Renal pelvis (tissue), 4 donors: Measurements from ENCODE around the gene NOS1AP. TPM values are rescaled to one million over a fixed set of nuclear protein-coding genes. Genes with fewer than 3 reads are reported as not detected.

Source experiments
- DNase-seq: peaks from one replicate; pipeline ENCODE4 v3.0.0-alpha.2; 2013
- polyA plus RNA-seq, 3 donors: library from polyadenylated mRNA; unstranded; fragments of 120-200 nt; gene quantifications; one replicate each; pipeline ENCODE4 v1.2.1, GENCODE V29; 2013; ENCODE audit not compliant: insufficient read length in 3 of 3

NOS1AP gene
- polyA plus RNA-seq, 3 donors, result 9.6 to 14.1 (median 10.0) TPM

- no peak for DNase-seq
These were observed 181.6 kb downstream of the NOS1AP start for GRCh38 chr1:162251102-162251501.

GRCh38 chr1:162252214-162252613 is 182.7 kb downstream of the NOS1AP start:
- DNase-seq, result no peak

DNA sequence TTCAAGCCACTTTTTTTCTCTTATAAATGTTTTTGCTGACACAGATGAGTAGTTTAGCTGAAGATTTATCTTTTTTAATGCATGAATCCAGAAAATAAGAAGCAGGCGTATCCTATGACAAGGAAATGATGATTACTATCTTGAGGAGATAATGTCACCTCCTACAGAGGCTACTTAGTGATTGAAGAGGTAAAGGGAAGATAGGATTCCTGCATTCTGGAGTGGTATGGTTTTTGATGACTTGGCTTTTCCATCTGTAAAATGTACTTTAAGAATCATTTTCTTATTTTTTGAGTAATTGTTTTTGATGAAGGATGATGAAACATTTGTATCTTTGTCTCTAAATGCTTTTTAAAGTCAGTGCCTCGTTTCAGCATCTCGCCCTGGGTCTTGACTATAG is 184.3 kb downstream of the NOS1AP start:
- no peak for DNase-seq

DNA sequence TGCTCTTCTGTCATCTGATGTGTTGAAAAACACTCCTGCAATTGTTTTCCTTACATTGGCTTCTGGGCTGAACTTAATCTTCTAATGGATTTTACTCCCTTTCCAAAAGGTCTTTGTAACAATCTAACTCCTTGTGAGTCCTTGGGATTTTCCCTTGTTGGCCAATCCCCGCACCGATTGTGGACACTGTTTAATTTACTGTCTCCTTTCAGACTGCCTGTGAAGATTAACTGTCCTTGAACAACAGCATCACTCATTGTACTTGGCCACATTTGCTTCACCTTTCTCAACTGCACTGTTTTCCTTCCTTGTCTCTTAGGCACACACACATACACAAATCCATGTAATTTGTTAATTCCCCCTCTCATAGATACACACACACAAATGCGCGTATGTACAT is 186.8 kb downstream of the NOS1AP start:
- no peak for DNase-seq

DNA sequence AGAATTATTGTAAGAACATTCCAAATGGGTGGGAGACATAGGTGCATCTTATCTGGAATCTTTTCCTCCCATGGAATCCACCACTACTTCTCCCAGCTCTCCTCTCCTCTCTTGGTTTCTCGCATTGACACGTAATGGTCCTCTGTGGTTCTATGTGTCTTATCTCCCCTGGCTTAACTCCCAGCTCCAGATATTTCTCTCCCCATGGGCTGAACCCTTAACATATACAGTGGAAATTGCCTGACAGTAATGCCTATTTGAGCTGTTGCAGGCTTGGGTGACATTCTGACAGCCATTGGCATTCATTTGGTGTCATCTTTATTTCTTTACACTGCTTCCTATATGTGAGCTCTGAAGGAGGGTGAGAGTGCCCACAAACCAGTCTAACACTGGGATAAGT is 188.9 kb downstream of the NOS1AP start:
- no peak for DNase-seq

DNA sequence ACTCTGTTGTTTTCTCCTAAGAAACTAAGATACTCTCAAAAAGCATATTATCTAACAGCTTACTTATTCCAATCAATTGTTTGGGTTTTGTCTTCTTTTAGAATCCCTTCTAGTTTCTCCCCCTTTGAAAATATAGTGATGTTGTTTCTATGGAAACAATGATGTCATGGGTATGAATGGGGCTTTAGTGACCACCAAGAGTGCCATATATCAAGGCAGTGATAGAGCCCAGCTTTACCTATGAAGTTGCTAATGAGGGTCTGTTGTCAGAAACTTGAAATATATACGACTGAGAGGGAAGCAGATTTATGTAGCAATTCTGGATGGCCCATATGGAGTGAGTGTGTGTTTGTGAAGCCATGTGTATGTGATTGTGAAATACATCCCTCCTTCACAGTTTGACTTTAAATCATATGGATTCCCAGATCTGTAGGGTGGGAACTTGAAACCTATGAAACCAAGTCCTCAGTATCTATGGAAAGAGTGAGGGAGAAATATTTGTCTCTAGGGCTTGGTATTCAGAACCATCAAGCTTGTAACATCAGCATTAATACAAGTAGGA is 190.5 kb downstream of the NOS1AP start:
- DNase-seq, result no peak

DNA sequence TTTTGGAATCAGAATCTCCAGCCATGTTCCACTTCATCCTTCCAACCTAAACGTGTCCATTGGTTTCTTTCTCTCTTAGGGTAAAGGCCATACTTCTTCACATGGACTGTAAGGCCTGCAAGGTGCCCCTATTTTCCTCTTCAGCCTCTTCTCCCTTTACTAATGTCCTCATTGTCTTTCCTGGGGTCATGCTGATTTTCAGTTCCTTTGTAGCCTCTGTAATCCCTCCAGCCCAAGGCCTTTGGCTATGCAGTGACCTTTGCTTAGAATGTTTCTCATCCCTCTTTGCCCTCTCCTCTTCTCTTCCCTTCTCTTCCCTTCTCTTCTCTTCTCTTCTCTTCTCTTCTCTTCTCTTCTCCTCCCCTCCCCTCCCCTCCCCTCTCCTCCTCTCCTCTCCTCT is 194.6 kb downstream of the NOS1AP start:
- DNase-seq, result no peak

DNA sequence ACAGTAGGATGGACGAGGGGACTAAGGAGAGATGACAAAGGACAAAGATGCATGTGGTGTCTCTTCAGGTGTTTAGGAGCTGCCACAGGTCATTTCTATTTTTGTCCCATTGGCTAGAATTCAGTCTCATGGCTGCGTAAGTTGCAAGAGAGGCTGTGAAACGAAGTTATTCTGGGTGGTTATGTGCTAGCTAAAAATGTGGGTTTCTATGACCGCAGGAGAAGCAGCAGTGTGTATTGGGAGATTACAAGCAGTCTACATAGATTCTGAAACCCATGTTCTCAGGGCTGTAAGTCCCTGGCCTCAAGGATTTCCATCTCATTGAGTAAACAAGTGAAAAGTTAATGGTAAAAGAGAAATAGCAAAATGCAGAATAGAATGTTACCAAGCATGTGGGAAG is 196.5 kb downstream of the NOS1AP start:
- DNase-seq, result no peak

GRCh38 chr1:162270016-162270770 is 200.7 kb downstream of the NOS1AP start:
- no peak for DNase-seq

- DNase-seq, result no peak
These were observed 202.5 kb downstream of the NOS1AP start for GRCh38 chr1:162271972-162272371.

DNA sequence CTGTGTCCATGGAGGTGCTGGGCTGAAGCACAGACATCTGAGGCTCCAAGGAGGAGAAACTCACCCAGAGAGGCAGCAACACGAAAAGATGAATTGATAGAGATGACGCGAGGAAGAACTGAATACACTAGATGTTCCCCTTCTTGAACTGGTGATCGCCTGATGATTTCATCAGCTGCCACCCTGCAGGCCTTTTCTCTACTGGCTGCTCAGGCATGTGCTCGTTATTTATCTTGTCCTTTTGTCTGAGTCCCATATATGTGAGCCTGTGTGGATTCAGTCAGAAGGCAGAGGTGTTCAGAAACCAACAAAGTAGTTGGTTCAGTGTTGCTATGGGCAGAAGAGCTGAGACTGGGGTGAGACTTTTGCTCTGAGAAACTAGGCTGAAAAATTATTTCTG is 202.9 kb downstream of the NOS1AP start:
- no peak for DNase-seq

DNA sequence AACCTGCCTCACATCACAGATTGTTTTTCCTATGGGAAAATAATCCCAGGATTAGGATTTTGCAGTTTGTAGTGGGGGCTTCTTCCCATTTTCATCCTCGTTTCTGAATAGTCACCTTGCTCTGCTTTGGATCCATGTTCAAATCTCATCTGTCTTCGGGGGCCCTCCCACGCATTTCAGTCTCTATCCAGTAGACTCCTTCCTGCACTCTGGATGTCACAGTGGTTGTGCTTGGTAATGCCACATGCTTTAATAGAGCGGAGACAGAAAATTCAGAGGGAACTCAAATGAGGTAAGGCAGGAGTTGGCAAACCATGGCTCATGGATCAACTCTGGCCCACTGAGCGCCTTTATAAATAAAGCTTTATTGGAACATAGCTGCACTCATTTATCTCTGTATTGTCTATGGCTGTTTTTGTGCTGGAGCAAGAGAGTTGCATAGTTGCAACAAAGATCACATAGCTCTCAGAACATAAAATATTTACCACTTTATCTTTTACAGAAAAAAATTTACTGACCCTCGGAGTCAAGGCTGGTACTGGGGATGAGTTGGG is 206.2 kb downstream of the NOS1AP start:
- DNase-seq, result no peak

- DNase-seq, result no peak
These were observed 207.0 kb downstream of the NOS1AP start for GRCh38 chr1:162276493-162276892.

DNA sequence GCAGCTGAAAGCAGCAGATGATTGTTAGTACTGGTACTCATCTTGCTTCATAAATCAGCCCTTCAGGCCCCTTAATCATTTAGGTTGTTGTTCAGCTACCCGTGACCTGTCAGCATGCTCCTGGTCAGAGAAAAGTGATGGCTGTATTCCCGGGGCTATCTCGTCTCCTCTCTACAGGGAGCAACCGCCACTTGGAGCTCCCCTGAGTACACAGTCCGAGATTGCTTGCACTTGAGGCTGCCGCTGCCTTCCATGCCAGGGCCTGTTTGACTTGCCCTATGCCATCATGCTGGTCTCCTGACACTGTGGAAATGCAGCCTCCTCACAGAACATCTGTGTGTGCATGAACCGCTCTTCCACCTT is 209.6 kb downstream of the NOS1AP start:
- peak; percentile 47 for DNase-seq

DNA sequence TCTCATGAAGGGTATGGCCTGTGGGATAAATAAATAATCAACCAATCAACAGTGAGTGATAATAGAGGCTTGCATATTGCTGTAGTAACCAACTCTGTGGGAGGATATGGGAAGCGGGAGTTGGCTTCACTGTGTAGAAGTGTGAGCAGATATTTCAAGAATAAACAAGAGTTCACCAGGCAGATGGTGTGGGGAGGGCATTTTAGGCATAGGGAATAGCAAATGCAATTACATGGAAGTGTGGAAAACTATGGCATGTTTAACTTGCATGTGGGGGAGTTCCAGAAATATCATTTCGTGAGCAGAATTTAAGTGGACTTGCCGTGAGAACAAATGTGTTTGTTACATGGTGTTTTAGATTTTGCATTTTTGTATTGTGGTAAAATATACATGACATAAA is 211.9 kb downstream of the NOS1AP start:
- no peak for DNase-seq

- DNase-seq, result no peak
These were observed 214.2 kb downstream of the NOS1AP start for GRCh38 chr1:162283657-162284056.

- no peak for DNase-seq
These were observed 214.9 kb downstream of the NOS1AP start for GRCh38 chr1:162284206-162284955.

DNA sequence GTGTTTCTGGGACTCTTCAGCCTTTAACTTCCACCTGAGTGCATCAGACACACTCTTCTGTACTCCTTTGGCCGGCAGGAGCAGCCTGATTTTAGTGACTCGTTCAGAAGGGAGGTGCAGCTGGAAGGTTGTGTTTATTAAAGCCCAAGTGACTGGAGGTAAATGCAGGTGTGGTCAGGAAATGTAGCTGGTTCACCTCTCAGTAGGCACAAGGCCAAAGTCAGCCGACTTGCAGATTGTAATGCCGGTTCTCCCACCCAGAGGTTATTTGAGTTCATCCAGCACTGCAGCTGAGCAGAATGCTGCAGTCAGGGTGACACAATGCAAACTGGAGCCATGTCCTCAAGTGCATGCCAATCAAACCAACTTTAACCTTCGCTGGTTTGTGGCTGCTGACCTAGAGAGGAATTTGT is 215.7 kb downstream of the NOS1AP start:
- DNase-seq, result peak; percentile 60

DNA sequence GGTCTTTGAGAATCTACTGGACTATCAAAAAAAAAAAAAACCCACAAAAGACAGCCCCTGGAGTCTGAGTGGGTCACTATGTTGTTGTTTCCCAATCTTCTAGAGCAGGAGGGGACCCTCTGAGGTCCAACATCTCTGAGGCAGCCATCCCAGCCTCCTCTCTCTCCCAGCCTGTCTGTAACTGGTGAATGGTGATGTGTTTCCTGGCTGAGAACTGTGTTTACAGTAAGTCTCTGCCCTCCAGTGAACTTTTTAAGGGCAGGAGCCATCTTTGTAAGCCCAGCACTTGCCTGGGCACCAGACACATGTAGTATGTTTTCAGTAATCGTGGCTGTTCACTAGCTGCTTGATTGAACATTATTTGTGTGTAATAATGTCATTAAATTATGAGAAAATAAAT is 221.5 kb downstream of the NOS1AP start:
- DNase-seq, result no peak

- DNase-seq, result no peak
These were observed 222.9 kb downstream of the NOS1AP start for GRCh38 chr1:162292422-162292849.

DNA sequence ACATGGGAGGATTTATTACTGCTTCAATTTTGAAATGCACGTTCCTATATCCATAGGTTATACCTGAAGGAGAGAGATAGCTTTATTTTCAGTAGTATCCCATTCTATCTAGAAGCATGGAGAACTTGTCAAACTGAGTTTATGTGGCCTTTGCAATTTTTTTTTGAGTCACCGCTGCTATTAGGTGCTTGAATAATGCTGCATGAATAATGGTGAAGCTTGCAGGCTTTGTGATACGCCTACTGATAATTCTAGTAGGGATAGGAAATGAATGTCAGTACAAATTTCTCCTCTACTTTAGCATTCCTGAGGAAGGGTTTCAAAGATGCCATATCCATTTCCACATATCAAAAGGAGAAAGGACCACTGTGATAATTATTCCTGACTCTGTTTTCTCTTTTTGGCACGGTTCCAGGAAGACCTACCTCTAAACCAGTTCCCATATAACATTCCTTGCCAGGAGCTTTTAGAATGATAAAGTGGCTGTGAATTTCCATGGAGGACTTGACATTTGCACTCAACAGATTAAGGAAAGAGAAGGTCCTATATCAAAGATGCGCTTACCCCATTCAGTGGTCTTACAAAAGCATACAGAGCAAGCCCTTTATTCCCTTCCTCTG is 223.7 kb downstream of the NOS1AP start:
- DNase-seq, result no peak

- no peak for DNase-seq
These were observed 224.5 kb downstream of the NOS1AP start for GRCh38 chr1:162294015-162294414.
